Neuronal stem cell (in vitro differentiated cells): ENCODE results near the gene ALCAM.

Experiments used
- DNase-seq: peaks from one replicate; pipeline ENCODE4 v3.0.0-alpha.2; 2013; ENCODE audit warnings: low spot score
- H2AFZ ChIP-seq: one replicate; pipeline ENCODE4 v1.6.1; 2013; ENCODE audit warnings: mild to moderate bottlenecking, low read length, inconsistent platforms
- H2AK5ac ChIP-seq: 2 replicates; pipeline ENCODE4 v1.6.1; 2013; ENCODE audit warnings: low read depth, mild to moderate bottlenecking, inconsistent platforms, low read length, moderate library complexity, mixed read lengths
- H2BK120ac ChIP-seq: 2 replicates; pipeline ENCODE4 v1.6.1; 2013; ENCODE audit warnings: low read depth, mild to moderate bottlenecking, inconsistent platforms, low read length, moderate library complexity, mixed read lengths
- H2BK12ac ChIP-seq: one replicate; pipeline ENCODE4 v1.6.1; 2013; ENCODE audit warnings: low read length, inconsistent platforms
- H2BK15ac ChIP-seq: 2 replicates; pipeline ENCODE4 v1.6.1; 2013; ENCODE audit warnings: mild to moderate bottlenecking, low read length, inconsistent platforms, mixed read lengths
- H2BK5ac ChIP-seq: one replicate; pipeline ENCODE4 v1.6.1; 2013; ENCODE audit warnings: inconsistent platforms, mild to moderate bottlenecking, low read length, moderate library complexity
- H3K14ac ChIP-seq: one replicate; pipeline ENCODE4 v1.6.1; 2013; ENCODE audit warnings: low read length, inconsistent platforms
- H3K18ac ChIP-seq: 2 replicates; pipeline ENCODE4 v1.6.1; 2013; ENCODE audit warnings: low read length, inconsistent platforms
- H3K23ac ChIP-seq: 2 replicates; pipeline ENCODE4 v1.6.1; 2013; ENCODE audit warnings: low read depth, mild to moderate bottlenecking, mixed read lengths, low read length, inconsistent platforms; ENCODE audit not compliant: poor library complexity
- H3K27ac ChIP-seq: replicated peaks from 3 replicates; pipeline ENCODE4 v1.5.1; 2013; ENCODE audit warnings: low read length, inconsistent platforms
- H3K27me3 ChIP-seq, 3 experiments: 2 replicates each; pipeline ENCODE4 v1.6.1; 2013; ENCODE audit warnings: low read length in 3 of 3, mild to moderate bottlenecking in 2 of 3, inconsistent platforms in 1 of 3, low read depth in 1 of 3, mixed read lengths in 1 of 3, moderate library complexity in 1 of 3; ENCODE audit not compliant: control insufficient read depth in 3 of 3, insufficient read depth in 3 of 3
- H3K36me3 ChIP-seq, 2 donors: replicated peaks in 1 of 2; 2 replicates each; pipeline ENCODE4 v1.6.1; 2013; ENCODE audit warnings: low read length in 2 of 2; ENCODE audit not compliant: control insufficient read depth in 2 of 2, insufficient read depth in 2 of 2
- H3K4ac ChIP-seq: 2 replicates; pipeline ENCODE4 v1.6.1; 2013; ENCODE audit warnings: inconsistent platforms, mild to moderate bottlenecking, low read length, moderate library complexity
- H3K4me1 ChIP-seq, 2 donors: 1 replicate in 1 of 2; 2 replicates in 1 of 2; pipeline ENCODE4 v1.6.1; 2013; ENCODE audit warnings: low read length in 2 of 2, low read depth in 1 of 2; ENCODE audit not compliant: control insufficient read depth in 2 of 2, insufficient read depth in 1 of 2
- H3K4me2 ChIP-seq: one replicate; pipeline ENCODE4 v1.6.1; 2013; ENCODE audit warnings: mild to moderate bottlenecking, low read length, inconsistent platforms; ENCODE audit not compliant: insufficient read depth, poor library complexity, severe bottlenecking
- H3K4me3 ChIP-seq, 2 donors: 2 replicates each; pipeline ENCODE4 v1.5.1; 2013; ENCODE audit warnings: low read length in 2 of 2, mild to moderate bottlenecking in 2 of 2, inconsistent platforms in 1 of 2, moderate library complexity in 1 of 2
- H3K79me1 ChIP-seq: one replicate; pipeline ENCODE4 v1.6.1; 2013; ENCODE audit warnings: low read depth, mild to moderate bottlenecking, inconsistent platforms, low read length, moderate library complexity
- H3K9ac ChIP-seq: one replicate; pipeline ENCODE4 v1.6.1; 2013; ENCODE audit warnings: mild to moderate bottlenecking, low read depth, low read length, inconsistent platforms; ENCODE audit not compliant: poor library complexity
- H3K9me3 ChIP-seq, 2 donors: replicated peaks in 1 of 2; 2 replicates each; pipeline versions ENCODE3 to v1.6.1; 2013; ENCODE audit warnings: low read length in 2 of 2, mild to moderate bottlenecking in 2 of 2, inconsistent platforms in 1 of 2, low read depth in 1 of 2, mixed read lengths in 1 of 2, moderate library complexity in 1 of 2; ENCODE audit not compliant: control insufficient read depth in 2 of 2, insufficient read depth in 1 of 2
- H4K8ac ChIP-seq: one replicate; pipeline ENCODE4 v1.6.1; 2013; ENCODE audit warnings: low read depth, mild to moderate bottlenecking, inconsistent platforms, low read length, moderate library complexity
- H4K91ac ChIP-seq: one replicate; pipeline ENCODE4 v1.6.1; 2013; ENCODE audit warnings: low read length, low read depth, mild to moderate bottlenecking, inconsistent platforms; ENCODE audit not compliant: poor library complexity
- WGBS, 2 donors: extraction: QIAGEN DNeasy Blood & Tissue Kit; methylation state at CpG; one replicate each; pipeline ENCODE4 v1.1.7; 2013; ENCODE audit warnings: missing lambda C conversion rate in 2 of 2, mixed read lengths in 1 of 2; ENCODE audit not compliant: insufficient read length in 2 of 2, insufficient replicate concordance in 1 of 2; ENCODE audit errors: extremely low coverage in 2 of 2; 5-methylcytosine and 5-hydroxymethylcytosine counted together

The ALCAM gene

DNA sequence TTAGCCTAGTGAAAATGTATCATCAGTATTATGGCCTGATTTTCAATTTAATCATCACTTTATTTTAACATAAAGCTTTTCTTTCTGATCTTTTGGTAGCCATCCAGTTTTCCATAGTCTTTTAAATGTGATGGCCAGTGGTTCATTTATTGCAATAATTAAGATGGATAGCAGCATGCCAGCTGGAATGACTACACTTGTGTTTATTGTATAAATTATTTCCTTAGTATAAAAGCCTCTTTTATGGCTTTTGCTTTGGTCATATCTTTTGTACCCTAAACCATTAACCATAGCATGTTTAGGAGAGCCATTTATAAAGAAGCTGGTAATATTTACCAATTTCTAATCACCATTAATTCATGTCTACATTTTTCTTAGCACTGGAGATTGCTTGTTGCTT, 31.7 kb downstream of the ALCAM start:
- Histone ChIP-seq H3K27me3 (no peaks in the 10 kb centered on the region), H2BK5ac (no peak overlapping the region), H3K14ac (no peak overlapping the region), H3K4me3 (no peak overlapping the region), H3K4me1 (peaks cover 0 to 4% of the 10 kb centered on the region in 2 donors), H2BK120ac (no peak overlapping the region), H3K79me1 (no peaks in the 10 kb centered on the region), H3K9ac (no peak overlapping the region), H3K4me2 (no peak overlapping the region), H4K91ac (no peak overlapping the region), H3K18ac (no peak overlapping the region), H4K8ac (no peak overlapping the region), H3K9me3 (peaks cover 4% of the 10 kb centered on the region in 2 donors), H3K4ac (no peak overlapping the region), H2AFZ (no peak overlapping the region), H2BK12ac (no peak overlapping the region), H2BK15ac (no peak overlapping the region), H2AK5ac (no peak overlapping the region), H3K23ac (no peak overlapping the region), H3K27ac (no peak overlapping the region), H3K36me3 (peaks cover 0 to 2% of the 10 kb centered on the region in 2 donors)
- no peak for DNase-seq

DNA sequence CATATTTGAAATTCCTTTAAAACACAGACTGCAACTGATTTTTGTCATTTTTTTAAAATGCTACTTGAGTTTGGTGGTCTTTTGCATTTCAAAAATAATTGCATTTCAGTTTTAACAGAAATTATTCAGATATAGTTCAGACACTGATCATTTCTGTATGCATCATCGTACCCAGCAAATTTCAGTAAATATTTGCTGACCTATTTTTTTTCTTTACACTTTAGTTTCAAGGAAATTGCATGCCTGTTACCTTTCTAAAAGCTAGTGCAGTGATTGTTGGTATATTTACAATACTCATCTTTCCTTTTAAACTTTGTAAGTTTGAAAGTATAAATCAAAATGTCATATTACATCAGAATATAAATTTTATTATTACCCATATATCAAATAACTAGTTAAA, 32.4 kb downstream of the ALCAM start:
- peaks cover 0 to 2% of the 10 kb centered on the region in 2 donors for H3K36me3 ChIP-seq
- no CpG with 5 or more reads among the region's 1 CpG for WGBS, 2 donors
- no peak for DNase-seq
- peaks cover 4 to 5% of the 10 kb centered on the region in 2 donors for H3K9me3 ChIP-seq
- no peak overlapping the region for H3K23ac ChIP-seq
- H3K4me3 ChIP-seq, result no peak overlapping the region
- H2AK5ac ChIP-seq, result no peak overlapping the region
- no peak overlapping the region for H4K8ac ChIP-seq
- no peak overlapping the region for H3K4me2 ChIP-seq
- H3K4me1 ChIP-seq, result peaks cover 0 to 4% of the 10 kb centered on the region in 2 donors
- no peak overlapping the region for H2BK120ac ChIP-seq
- H2AFZ ChIP-seq, result no peak overlapping the region
- H3K27me3 ChIP-seq, result no peaks in the 10 kb centered on the region
- no peak overlapping the region for H3K9ac ChIP-seq
- H4K91ac ChIP-seq, result no peak overlapping the region
- H3K18ac ChIP-seq, result no peak overlapping the region
- no peaks in the 10 kb centered on the region for H3K79me1 ChIP-seq
- H3K27ac ChIP-seq, result no peak overlapping the region
- no peak overlapping the region for H2BK12ac ChIP-seq
- H2BK5ac ChIP-seq, result no peak overlapping the region
- no peak overlapping the region for H3K14ac ChIP-seq
- no peak overlapping the region for H2BK15ac ChIP-seq
- H3K4ac ChIP-seq, result no peak overlapping the region

DNA sequence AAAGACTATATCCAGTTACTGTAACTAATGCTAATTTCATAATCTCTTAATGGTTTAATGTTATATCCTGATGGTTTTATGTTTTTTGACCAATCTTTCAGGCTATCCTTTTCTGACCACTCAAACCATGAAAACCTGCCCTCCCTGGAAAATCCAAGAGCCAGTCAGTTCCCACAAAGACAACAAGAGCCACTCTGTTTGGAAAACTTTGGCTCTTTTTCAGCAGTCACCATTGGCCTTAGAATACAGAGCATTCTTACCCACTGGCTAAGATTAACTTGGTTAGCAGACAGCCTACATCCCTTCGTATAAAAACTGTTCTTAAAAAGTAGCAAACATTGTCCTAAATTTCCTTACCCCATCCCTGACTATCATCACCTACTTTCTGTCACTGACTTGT, 32.9 kb downstream of the ALCAM start:
- Histone ChIP-seq H3K36me3 (peaks cover 0 to 2% of the 10 kb centered on the region in 2 donors), H2AFZ (no peak overlapping the region), H3K9ac (no peak overlapping the region), H3K4ac (no peak overlapping the region), H3K27ac (no peak overlapping the region), H3K14ac (no peak overlapping the region), H3K23ac (no peak overlapping the region), H2BK12ac (no peak overlapping the region), H3K9me3 (peaks cover 4 to 5% of the 10 kb centered on the region in 2 donors), H3K4me3 (no peak overlapping the region), H3K4me1 (peaks cover 0 to 3% of the 10 kb centered on the region in 2 donors), H3K18ac (no peak overlapping the region), H3K27me3 (no peaks in the 10 kb centered on the region), H4K8ac (no peak overlapping the region), H2BK5ac (no peak overlapping the region), H2AK5ac (no peak overlapping the region), H3K79me1 (no peaks in the 10 kb centered on the region), H3K4me2 (no peak overlapping the region), H4K91ac (no peak overlapping the region), H2BK15ac (no peak overlapping the region), H2BK120ac (no peak overlapping the region)
- DNase-seq, result no peak
- no CpG with 5 or more reads among the region's 1 CpG for WGBS, 2 donors

DNA sequence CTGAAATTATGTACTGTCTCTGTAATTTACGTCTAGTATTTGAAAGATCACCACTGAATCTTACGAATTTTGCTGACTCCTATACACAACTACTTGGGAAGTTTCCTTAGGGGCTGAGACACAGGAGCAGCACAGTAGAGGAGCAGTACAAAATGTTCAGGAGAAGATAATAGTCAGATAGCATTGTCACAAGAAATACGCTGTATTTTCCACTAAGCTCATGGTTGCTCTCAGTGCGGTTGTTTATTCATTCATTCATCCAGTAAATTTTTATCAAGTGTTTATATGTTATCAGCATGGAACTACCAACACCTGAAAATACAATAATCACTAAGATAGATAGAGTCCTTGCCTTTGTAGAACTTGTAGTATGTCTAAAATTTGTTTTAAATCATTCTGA, 34.5 kb downstream of the ALCAM start:
- Histone ChIP-seq H3K4me1 (peaks cover 0 to 3% of the 10 kb centered on the region in 2 donors), H4K91ac (no peak overlapping the region), H3K79me1 (no peaks in the 10 kb centered on the region), H2AK5ac (no peak overlapping the region), H2BK12ac (no peak overlapping the region), H3K36me3 (peaks cover 0 to 2% of the 10 kb centered on the region in 2 donors), H2AFZ (no peak overlapping the region), H2BK120ac (no peak overlapping the region), H3K4me3 (no peak overlapping the region), H3K27me3 (no peaks in the 10 kb centered on the region), H3K23ac (no peak overlapping the region), H3K14ac (no peak overlapping the region), H3K9me3 (peaks cover 4 to 5% of the 10 kb centered on the region in 2 donors), H3K4ac (no peak overlapping the region), H2BK15ac (no peak overlapping the region), H3K9ac (no peak overlapping the region), H3K18ac (no peak overlapping the region), H4K8ac (no peak overlapping the region), H3K4me2 (no peak overlapping the region), H3K27ac (no peak overlapping the region), H2BK5ac (no peak overlapping the region)
- no peak for DNase-seq
- no CpG with 5 or more reads among the region's 4 CpGs for WGBS, 2 donors
